K562 (cell line): Measurements from ENCODE around the gene CDCA5. TPM values are rescaled to one million over a fixed set of nuclear protein-coding genes. Genes with fewer than 3 reads are reported as not detected.
A peak's percentile ranks its signal among the peaks of the same experiment; 100 is the strongest.

Experiments
- ATAC-seq: fragments of 200-7000 bp; cut with Tn5 transposase; 3 replicates; pipeline ENCODE4 v1.9.1; 2020; ENCODE audit warnings: moderate library complexity
- BruUV-seq: library from RNA; stranded (reverse); fragments of 400-500 nt; replicated peaks from 2 replicates; lab custom pipeline; 2021; lab: Mats Ljungman, UMichigan
- CTCF ChIA-PET: fragments of 300-600 bp; formaldehyde crosslinking; extraction: SDS; loops from one replicate; lab custom pipeline; 2021; ENCODE audit warnings: low intra/inter-chr PET ratio; lab: Yijun Ruan, JAX
- POLR2A ChIA-PET: fragments of 300-600, 350-650 bp; sonication (Branson Sonifier 250); formaldehyde crosslinking; extraction: SDS; loops from one replicate; lab custom pipeline; 2021; ENCODE audit warnings: antibody characterized with exemption, inconsistent platforms; lab: Yijun Ruan, JAX
- DNase-seq, 4 experiments: peaks; one replicate each; pipeline versions ENCODE4 v3.0.0 to v3.0.0-alpha.2; 2011 to 2018; ENCODE audit warnings: low spot score in 3 of 4, mixed read lengths in 3 of 4; ENCODE audit errors: extremely low read depth in 1 of 4
- FAIRE-seq: peaks from 2 replicates; lab custom pipeline; 2011; peaks lifted over from hg19 to GRCh38; lab: Jason Lieb, UNC
- H2AFZ ChIP-seq: 2 replicates; pipeline ENCODE4 v1.6.0; 2011; ENCODE audit warnings: low read depth, low read length, control low read depth, inconsistent platforms
- H3K27ac ChIP-seq: fragments of 200-600 bp; 3 replicates; pipeline ENCODE4 v1.8.0; 2011; ENCODE audit warnings: low read depth, mild to moderate bottlenecking, control low read depth, inconsistent platforms, low read length, moderate library complexity, mixed read lengths; ENCODE audit errors: extremely low read depth
- H3K27me3 ChIP-seq, 2 experiments: fragments of 300-600 bp in 1 of 2; 2 replicates in 1 of 2; 3 replicates in 1 of 2; pipeline versions ENCODE4 v1.6.0 to v1.8.0; 2011; ENCODE audit warnings: inconsistent platforms in 2 of 2, low read length in 2 of 2, mild to moderate bottlenecking in 1 of 2, mixed read lengths in 1 of 2, moderate library complexity in 1 of 2; ENCODE audit not compliant: control insufficient read depth in 2 of 2, insufficient read depth in 2 of 2
- H3K36me3 ChIP-seq: fragments of 300-600 bp; 3 replicates; pipeline ENCODE4 v1.8.0; 2011; ENCODE audit warnings: mild to moderate bottlenecking, low read length, inconsistent platforms; ENCODE audit not compliant: control insufficient read depth, insufficient read depth
- H3K4me1 ChIP-seq, 2 experiments: fragments of 200-600 bp in 1 of 2; replicated peaks in 1 of 2; 2 replicates in 1 of 2; 3 replicates in 1 of 2; pipeline versions ENCODE4 v1.5.1 to v1.8.0; 2011; ENCODE audit warnings: inconsistent platforms in 2 of 2, low read length in 2 of 2, mild to moderate bottlenecking in 1 of 2, mixed read lengths in 1 of 2, moderate library complexity in 1 of 2; ENCODE audit not compliant: control insufficient read depth in 2 of 2, insufficient read depth in 2 of 2
- H3K4me2 ChIP-seq: 2 replicates; pipeline ENCODE4 v1.6.1; 2011; ENCODE audit warnings: low read length, control low read depth, inconsistent platforms, mixed read lengths; ENCODE audit not compliant: insufficient read depth
- H3K4me3 ChIP-seq: fragments of 200-600 bp; sonication (generic), shearing (Covaris generic); 2 replicates; pipeline ENCODE4 v1.5.1; 2016; ENCODE audit warnings: control low read depth, inconsistent platforms
- H3K79me2 ChIP-seq: fragments of 200-600 bp; 3 replicates; pipeline ENCODE4 v1.8.0; 2011; ENCODE audit warnings: low read length, inconsistent platforms; ENCODE audit not compliant: control insufficient read depth, insufficient read depth
- H3K9ac ChIP-seq, 2 experiments: 2 replicates each; pipeline versions ENCODE4 v1.6.0 to v1.6.1; 2011; ENCODE audit warnings: low read depth in 2 of 2, low read length in 2 of 2, control low read depth in 1 of 2, inconsistent platforms in 1 of 2, mild to moderate bottlenecking in 1 of 2, mixed read lengths in 1 of 2; ENCODE audit not compliant: insufficient read depth in 1 of 2
- H3K9me1 ChIP-seq: one replicate; pipeline ENCODE4 v1.6.0; 2011; ENCODE audit warnings: inconsistent platforms, mild to moderate bottlenecking, low read length, moderate library complexity; ENCODE audit not compliant: control insufficient read depth, insufficient read depth
- H3K9me3 ChIP-seq: replicated peaks from 2 replicates; pipeline ENCODE4 v1.5.1; 2011; ENCODE audit warnings: low read depth, low read length, inconsistent platforms; ENCODE audit not compliant: control insufficient read depth, insufficient read depth
- H4K20me1 ChIP-seq: replicated peaks from 2 replicates; pipeline ENCODE4 v1.6.1; 2011; ENCODE audit warnings: low read length, inconsistent platforms, mixed read lengths; ENCODE audit not compliant: control insufficient read depth, insufficient read depth
- ARNT ChIP-seq, 2 experiments: fragments of 450-650 bp; IDR thresholded peaks; 2 replicates each; pipeline ENCODE4 v1.6.1; 2016; ENCODE audit warnings: mild to moderate bottlenecking in 1 of 2
- CHCHD3 ChIP-seq: fragments of 250-450 bp; sonication (Bioruptor Pico); IDR thresholded peaks from 2 replicates; pipeline ENCODE4 v2.1.2; 2022; ENCODE audit warnings: mild to moderate bottlenecking
- FOXP1 ChIP-seq: sonication (generic); formaldehyde crosslinking; IDR thresholded peaks from 2 replicates; pipeline ENCODE4 v1.8.0; 2022; ENCODE audit warnings: mild to moderate bottlenecking, missing genetic modification reagents
- HNRNPUL1 ChIP-seq: fragments of 200-400 bp; formaldehyde crosslinking; IDR thresholded peaks from 2 replicates; pipeline ENCODE4 v1.6.1; 2017; ENCODE audit warnings: low read length
- U2AF2 ChIP-seq: fragments of 200-400 bp; formaldehyde crosslinking; optimal IDR thresholded peaks from 2 replicates; pipeline ENCODE3; 2017; ENCODE audit warnings: low read depth, mild to moderate bottlenecking, low read length
- YY1 ChIP-seq, 3 experiments: IDR thresholded peaks; 2 replicates each; pipeline ENCODE4 v1.6.1; 2011; ENCODE audit warnings: low read length in 2 of 3, mild to moderate bottlenecking in 2 of 3, moderate library complexity in 2 of 3, borderline replicate concordance in 1 of 3, control low read depth in 1 of 3, low read depth in 1 of 3; ENCODE audit not compliant: insufficient read depth in 3 of 3, insufficient replicate concordance in 2 of 3, control insufficient read depth in 1 of 3, insufficient read length in 1 of 3; ENCODE audit errors: extremely low read depth in 1 of 3
- ZNF79 ChIP-seq: fragments of 250-450 bp; sonication (Bioruptor Pico); IDR thresholded peaks from 2 replicates; pipeline ENCODE4 v1.4.0; 2020; ENCODE audit warnings: low read depth, mild to moderate bottlenecking, moderate library complexity
- WGBS: fragments of 100-300 bp; shearing (Covaris generic); methylation state at CpG from one replicate; pipeline ENCODE4 v1.1.6; 2016; ENCODE audit warnings: low coverage, mixed read lengths; ENCODE audit not compliant: insufficient coverage; ENCODE audit errors: missing lambda C conversion rate; 5-methylcytosine and 5-hydroxymethylcytosine counted together
- in situ Hi-C: fragments of 300-500 bp; cut with MboI; formaldehyde crosslinking; loops from 4 replicates; pipeline ENCODE4 v1.15.0; 2018; ENCODE audit warnings: inconsistent platforms, mixed read lengths
- intact Hi-C: fragments of 100-400 bp; cut with micrococcal nuclease; formaldehyde crosslinking; loops from 2 replicates; pipeline ENCODE4 v1.14.2; 2022
- polyA plus RNA-seq, 8 experiments: library from polyadenylated mRNA; depleted of rRNA in 4 of 8; stranded (reverse) in 5 of 8; unstranded in 3 of 8; fragments of >200 nt; fragmentation: Nextera tagmentation in 2 of 8; fragmentation: Illumina TruSeq in 1 of 8; extraction: Ambion mirVana in 2 of 8; extraction: Trizol in 1 of 8; gene quantifications; 2 replicates each; pipeline versions ENCODE4 v1.2.1 to v1.2.3, GENCODE V29; 2011 to 2014; ENCODE audit warnings: inconsistent platforms in 1 of 8, missing spikeins in 1 of 8
- total RNA-seq, 7 experiments: library from RNA; depleted of rRNA in 6 of 7; stranded (reverse); fragments of >200 nt in 6 of 7; fragmentation: Illumina TruSeq in 2 of 7; extraction: Trizol in 2 of 7; gene quantifications; 2 replicates each; pipeline versions ENCODE4 v1.2.1 to v1.2.3, GENCODE V29; 2011 to 2021; ENCODE audit warnings: low replicate concordance in 1 of 7
- TF ChIP-seq, protein P1 (sequence below): fragments of 450-650 bp; IDR thresholded peaks from 2 replicates; pipeline ENCODE4 v1.6.1; 2016; ENCODE audit warnings: mild to moderate bottlenecking, moderate library complexity

The CDCA5 gene
- total and polyA plus RNA-seq, 9 of the 15 experiments (the other 6 are each of a cell fraction or from before 2014, with no cell fraction given) = 18.9 to 94.3 (median 64.6) TPM

GRCh38 chr11:65109231-65110198, 25.7 kb upstream of the CDCA5 start:
- Histone ChIP-seq H2AFZ (no peak overlapping the region), H3K27me3 (no peaks in the 10 kb centered on the region), H3K27ac (no peak overlapping the region), H3K9me1 (no peaks in the 10 kb centered on the region), H3K4me1 (peaks cover 21 to 43% of the 10 kb centered on the region in 2 experiments), H3K9me3 (no peaks in the 10 kb centered on the region), H3K4me3 (no peak overlapping the region), H4K20me1 (no peaks in the 10 kb centered on the region), H3K4me2 (no peak overlapping the region), H3K9ac (peak overlapping the region in 1 of 2 experiments; percentile 16; a peak in 1 of 4 replicates), H3K79me2 (peaks cover 3% of the 10 kb centered on the region; the same call in 1 of the 3 replicates), H3K36me3 (peaks cover 18% of the 10 kb centered on the region; the same call in 1 of the 3 replicates)
- in situ Hi-C loops = no loop called here
- DNase-seq (no peak), FAIRE-seq (no peak), ATAC-seq (no peak)
- 81% methylated on average over 28 of the region's 36 CpGs for WGBS
- CTCF ChIA-PET = interaction anchor here (0.5 to 1.9 kb wide), 4 partner anchors 71 to 479 kb away, joined by 3 to 16 read pairs (median 4); partner anchors contain the start of gene CAPN1
- intact Hi-C loops = loop anchor here (2.0 to 10.0 kb wide), 5 partner anchors 71 to 262 kb away; partner anchors contain the start of genes CAPN1 and CDC42EP2
- no TSS peak for BruUV-seq
- POLR2A ChIA-PET = interaction anchor here (0.5 to 7.2 kb wide), 9 partner anchors 10 to 347 kb away, joined by 3 to 92 read pairs (median 4); partner anchors contain the start of genes POLA2, SPDYC and VPS51
- TF ChIP-seq ZNF79 (CRISPR knock-in tag) = no peak
- TF ChIP-seq, protein P1, sequence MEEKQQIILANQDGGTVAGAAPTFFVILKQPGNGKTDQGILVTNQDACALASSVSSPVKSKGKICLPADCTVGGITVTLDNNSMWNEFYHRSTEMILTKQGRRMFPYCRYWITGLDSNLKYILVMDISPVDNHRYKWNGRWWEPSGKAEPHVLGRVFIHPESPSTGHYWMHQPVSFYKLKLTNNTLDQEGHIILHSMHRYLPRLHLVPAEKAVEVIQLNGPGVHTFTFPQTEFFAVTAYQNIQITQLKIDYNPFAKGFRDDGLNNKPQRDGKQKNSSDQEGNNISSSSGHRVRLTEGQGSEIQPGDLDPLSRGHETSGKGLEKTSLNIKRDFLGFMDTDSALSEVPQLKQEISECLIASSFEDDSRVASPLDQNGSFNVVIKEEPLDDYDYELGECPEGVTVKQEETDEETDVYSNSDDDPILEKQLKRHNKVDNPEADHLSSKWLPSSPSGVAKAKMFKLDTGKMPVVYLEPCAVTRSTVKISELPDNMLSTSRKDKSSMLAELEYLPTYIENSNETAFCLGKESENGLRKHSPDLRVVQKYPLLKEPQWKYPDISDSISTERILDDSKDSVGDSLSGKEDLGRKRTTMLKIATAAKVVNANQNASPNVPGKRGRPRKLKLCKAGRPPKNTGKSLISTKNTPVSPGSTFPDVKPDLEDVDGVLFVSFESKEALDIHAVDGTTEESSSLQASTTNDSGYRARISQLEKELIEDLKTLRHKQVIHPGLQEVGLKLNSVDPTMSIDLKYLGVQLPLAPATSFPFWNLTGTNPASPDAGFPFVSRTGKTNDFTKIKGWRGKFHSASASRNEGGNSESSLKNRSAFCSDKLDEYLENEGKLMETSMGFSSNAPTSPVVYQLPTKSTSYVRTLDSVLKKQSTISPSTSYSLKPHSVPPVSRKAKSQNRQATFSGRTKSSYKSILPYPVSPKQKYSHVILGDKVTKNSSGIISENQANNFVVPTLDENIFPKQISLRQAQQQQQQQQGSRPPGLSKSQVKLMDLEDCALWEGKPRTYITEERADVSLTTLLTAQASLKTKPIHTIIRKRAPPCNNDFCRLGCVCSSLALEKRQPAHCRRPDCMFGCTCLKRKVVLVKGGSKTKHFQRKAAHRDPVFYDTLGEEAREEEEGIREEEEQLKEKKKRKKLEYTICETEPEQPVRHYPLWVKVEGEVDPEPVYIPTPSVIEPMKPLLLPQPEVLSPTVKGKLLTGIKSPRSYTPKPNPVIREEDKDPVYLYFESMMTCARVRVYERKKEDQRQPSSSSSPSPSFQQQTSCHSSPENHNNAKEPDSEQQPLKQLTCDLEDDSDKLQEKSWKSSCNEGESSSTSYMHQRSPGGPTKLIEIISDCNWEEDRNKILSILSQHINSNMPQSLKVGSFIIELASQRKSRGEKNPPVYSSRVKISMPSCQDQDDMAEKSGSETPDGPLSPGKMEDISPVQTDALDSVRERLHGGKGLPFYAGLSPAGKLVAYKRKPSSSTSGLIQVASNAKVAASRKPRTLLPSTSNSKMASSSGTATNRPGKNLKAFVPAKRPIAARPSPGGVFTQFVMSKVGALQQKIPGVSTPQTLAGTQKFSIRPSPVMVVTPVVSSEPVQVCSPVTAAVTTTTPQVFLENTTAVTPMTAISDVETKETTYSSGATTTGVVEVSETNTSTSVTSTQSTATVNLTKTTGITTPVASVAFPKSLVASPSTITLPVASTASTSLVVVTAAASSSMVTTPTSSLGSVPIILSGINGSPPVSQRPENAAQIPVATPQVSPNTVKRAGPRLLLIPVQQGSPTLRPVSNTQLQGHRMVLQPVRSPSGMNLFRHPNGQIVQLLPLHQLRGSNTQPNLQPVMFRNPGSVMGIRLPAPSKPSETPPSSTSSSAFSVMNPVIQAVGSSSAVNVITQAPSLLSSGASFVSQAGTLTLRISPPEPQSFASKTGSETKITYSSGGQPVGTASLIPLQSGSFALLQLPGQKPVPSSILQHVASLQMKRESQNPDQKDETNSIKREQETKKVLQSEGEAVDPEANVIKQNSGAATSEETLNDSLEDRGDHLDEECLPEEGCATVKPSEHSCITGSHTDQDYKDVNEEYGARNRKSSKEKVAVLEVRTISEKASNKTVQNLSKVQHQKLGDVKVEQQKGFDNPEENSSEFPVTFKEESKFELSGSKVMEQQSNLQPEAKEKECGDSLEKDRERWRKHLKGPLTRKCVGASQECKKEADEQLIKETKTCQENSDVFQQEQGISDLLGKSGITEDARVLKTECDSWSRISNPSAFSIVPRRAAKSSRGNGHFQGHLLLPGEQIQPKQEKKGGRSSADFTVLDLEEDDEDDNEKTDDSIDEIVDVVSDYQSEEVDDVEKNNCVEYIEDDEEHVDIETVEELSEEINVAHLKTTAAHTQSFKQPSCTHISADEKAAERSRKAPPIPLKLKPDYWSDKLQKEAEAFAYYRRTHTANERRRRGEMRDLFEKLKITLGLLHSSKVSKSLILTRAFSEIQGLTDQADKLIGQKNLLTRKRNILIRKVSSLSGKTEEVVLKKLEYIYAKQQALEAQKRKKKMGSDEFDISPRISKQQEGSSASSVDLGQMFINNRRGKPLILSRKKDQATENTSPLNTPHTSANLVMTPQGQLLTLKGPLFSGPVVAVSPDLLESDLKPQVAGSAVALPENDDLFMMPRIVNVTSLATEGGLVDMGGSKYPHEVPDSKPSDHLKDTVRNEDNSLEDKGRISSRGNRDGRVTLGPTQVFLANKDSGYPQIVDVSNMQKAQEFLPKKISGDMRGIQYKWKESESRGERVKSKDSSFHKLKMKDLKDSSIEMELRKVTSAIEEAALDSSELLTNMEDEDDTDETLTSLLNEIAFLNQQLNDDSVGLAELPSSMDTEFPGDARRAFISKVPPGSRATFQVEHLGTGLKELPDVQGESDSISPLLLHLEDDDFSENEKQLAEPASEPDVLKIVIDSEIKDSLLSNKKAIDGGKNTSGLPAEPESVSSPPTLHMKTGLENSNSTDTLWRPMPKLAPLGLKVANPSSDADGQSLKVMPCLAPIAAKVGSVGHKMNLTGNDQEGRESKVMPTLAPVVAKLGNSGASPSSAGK = no peak
- no peak for TF ChIP-seq YY1 (IDR thresholded peaks at IDR 0.05; ENCODE audit: borderline replicate concordance in 1 of 3, control insufficient read depth in 1 of 3, extremely low read depth in 1 of 3, insufficient read depth in 3 of 3, insufficient read length in 1 of 3, insufficient replicate concordance in 2 of 3, low read depth in 1 of 3, low read length in 2 of 3)
- no peak for TF ChIP-seq HNRNPUL1
- TF ChIP-seq FOXP1 (CRISPR knock-in tag) = no peak
- no peak for TF ChIP-seq CHCHD3 (CRISPR knock-in tag)
- no peak for TF ChIP-seq U2AF2
- no peak for TF ChIP-seq ARNT (IDR thresholded peaks at IDR 0.05)
